ENCODE results near the gene LRRC4. TPM values are rescaled to one million over a fixed set of nuclear protein-coding genes. Genes with fewer than 3 reads are reported as not detected.

LRRC4 gene
- total RNA-seq, 1 experiment from 2014 or later: not detected

- ChIA-PET CTCF (interaction anchor here (0.6 to 1.4 kb wide), 4 partner anchors 166 to 850 kb away, joined by 3 read pairs; no protein-coding TSS in a partner anchor), POLR2A (interaction anchor here (1.0 kb wide), 1 partner anchor 168 kb away, joined by 3 read pairs; no protein-coding TSS in a partner anchor)
- intact Hi-C loops (cut with micrococcal nuclease): no loop called here
Measured at GRCh38 chr7:128041203-128041602, 10.0 kb upstream of the LRRC4 start.

GRCh38 chr7:128040205-128040604 is 9.0 kb upstream of the LRRC4 start:
- no peak for DNase-seq (ENCODE audit: unreplicated experiment)
- intact Hi-C loops (cut with micrococcal nuclease): no loop called here
- Mint-ChIP-seq H3K27ac (ENCODE audit: low read depth, unreplicated experiment) (no peak overlapping the region), H3K9me3 (ENCODE audit: unreplicated experiment) (no peaks in the 10 kb centered on the region), H3K4me3 (ENCODE audit: unreplicated experiment) (no peak overlapping the region), H3K4me1 (ENCODE audit: insufficient read depth, unreplicated experiment) (peaks cover 12% of the 10 kb centered on the region), H3K36me3 (ENCODE audit: insufficient read depth, unreplicated experiment) (peaks cover 46% of the 10 kb centered on the region), H3K27me3 (ENCODE audit: insufficient read depth, unreplicated experiment) (no peaks in the 10 kb centered on the region)
- ChIA-PET CTCF (interaction anchor here (1.1 kb wide), 1 partner anchor 332 kb away, joined by 3 read pairs; no protein-coding TSS in a partner anchor), POLR2A (no interaction called here)
- TF ChIP-seq CTCF (IDR thresholded peaks at IDR 0.05; ENCODE audit: unreplicated experiment): no peak
- no TSS peak for BruUV-seq (replicated peaks)

More at GRCh38 chr7:128041203-128041602, 10.0 kb upstream of the LRRC4 start:
- Mint-ChIP-seq H3K27me3 (ENCODE audit: insufficient read depth, unreplicated experiment) (no peaks in the 10 kb centered on the region), H3K4me3 (ENCODE audit: unreplicated experiment) (no peak overlapping the region), H3K36me3 (ENCODE audit: insufficient read depth, unreplicated experiment) (peaks cover 50% of the 10 kb centered on the region), H3K27ac (ENCODE audit: low read depth, unreplicated experiment) (no peak overlapping the region), H3K4me1 (ENCODE audit: insufficient read depth, unreplicated experiment) (peaks cover 12% of the 10 kb centered on the region), H3K9me3 (ENCODE audit: unreplicated experiment) (no peaks in the 10 kb centered on the region)
- peak; percentile 89 for DNase-seq (ENCODE audit: unreplicated experiment)
- BruUV-seq (replicated peaks): no TSS peak
- TF ChIP-seq CTCF (IDR thresholded peaks at IDR 0.05; ENCODE audit: unreplicated experiment): no peak

GRCh38 chr7:128039544-128039953 is 8.3 kb upstream of the LRRC4 start:
- H3K27ac Mint-ChIP-seq (ENCODE audit: low read depth, unreplicated experiment): no peak overlapping the region
- no peaks in the 10 kb centered on the region for H3K9me3 Mint-ChIP-seq (ENCODE audit: unreplicated experiment)
- no peak for DNase-seq (ENCODE audit: unreplicated experiment)
- TF ChIP-seq CTCF (IDR thresholded peaks at IDR 0.05; ENCODE audit: unreplicated experiment): no peak
- intact Hi-C loops (cut with micrococcal nuclease): no loop called here
- H3K4me3 Mint-ChIP-seq (ENCODE audit: unreplicated experiment): no peak overlapping the region
- peaks cover 39% of the 10 kb centered on the region for H3K36me3 Mint-ChIP-seq (ENCODE audit: insufficient read depth, unreplicated experiment)
- H3K27me3 Mint-ChIP-seq (ENCODE audit: insufficient read depth, unreplicated experiment): no peaks in the 10 kb centered on the region
- POLR2A ChIA-PET: no interaction called here
- no TSS peak for BruUV-seq (replicated peaks)
- CTCF ChIA-PET: interaction anchor here (0.6 to 1.1 kb wide), 4 partner anchors 22 to 1527 kb away, joined by 3 to 5 read pairs (median 3); no protein-coding TSS in a partner anchor
- peaks cover 12% of the 10 kb centered on the region for H3K4me1 Mint-ChIP-seq (ENCODE audit: insufficient read depth, unreplicated experiment)

- BruUV-seq (replicated peaks): no TSS peak
- no peak for DNase-seq (ENCODE audit: unreplicated experiment)
- H3K4me1 Mint-ChIP-seq (ENCODE audit: insufficient read depth, unreplicated experiment): peaks cover 12% of the 10 kb centered on the region
- CTCF ChIA-PET: interaction anchor here (0.6 kb wide), 1 partner anchor 54 kb away, joined by 3 read pairs; no protein-coding TSS in a partner anchor
- H3K9me3 Mint-ChIP-seq (ENCODE audit: unreplicated experiment): no peaks in the 10 kb centered on the region
- H3K4me3 Mint-ChIP-seq (ENCODE audit: unreplicated experiment): no peak overlapping the region
- POLR2A ChIA-PET: no interaction called here
- TF ChIP-seq CTCF (IDR thresholded peaks at IDR 0.05; ENCODE audit: unreplicated experiment): no peak
- peaks cover 37% of the 10 kb centered on the region for H3K36me3 Mint-ChIP-seq (ENCODE audit: insufficient read depth, unreplicated experiment)
- no peak overlapping the region for H3K27ac Mint-ChIP-seq (ENCODE audit: low read depth, unreplicated experiment)
- no peaks in the 10 kb centered on the region for H3K27me3 Mint-ChIP-seq (ENCODE audit: insufficient read depth, unreplicated experiment)
- intact Hi-C loops (cut with micrococcal nuclease): no loop called here
Measured at GRCh38 chr7:128037880-128038619, 6.8 kb upstream of the LRRC4 start.
